HG03469 (cell line): ENCODE data around the gene PLD1.
A peak's percentile ranks its signal among the peaks of the same experiment; 100 is the strongest.
"Not testable (repeated sequence)": the region's sequence is repeated elsewhere in the genome, so short reads cannot be mapped to it uniquely, and the experiment has no call there.

Experiments used
- ATAC-seq: cut with Tn5 transposase; IDR thresholded peaks from one replicate; pipeline ENCODE4 v1.9.1; 2021; ENCODE audit warnings: mild to moderate bottlenecking, moderate library complexity, moderate number of reproducible peaks; ENCODE audit not compliant: unreplicated experiment

The PLD1 gene

DNA sequence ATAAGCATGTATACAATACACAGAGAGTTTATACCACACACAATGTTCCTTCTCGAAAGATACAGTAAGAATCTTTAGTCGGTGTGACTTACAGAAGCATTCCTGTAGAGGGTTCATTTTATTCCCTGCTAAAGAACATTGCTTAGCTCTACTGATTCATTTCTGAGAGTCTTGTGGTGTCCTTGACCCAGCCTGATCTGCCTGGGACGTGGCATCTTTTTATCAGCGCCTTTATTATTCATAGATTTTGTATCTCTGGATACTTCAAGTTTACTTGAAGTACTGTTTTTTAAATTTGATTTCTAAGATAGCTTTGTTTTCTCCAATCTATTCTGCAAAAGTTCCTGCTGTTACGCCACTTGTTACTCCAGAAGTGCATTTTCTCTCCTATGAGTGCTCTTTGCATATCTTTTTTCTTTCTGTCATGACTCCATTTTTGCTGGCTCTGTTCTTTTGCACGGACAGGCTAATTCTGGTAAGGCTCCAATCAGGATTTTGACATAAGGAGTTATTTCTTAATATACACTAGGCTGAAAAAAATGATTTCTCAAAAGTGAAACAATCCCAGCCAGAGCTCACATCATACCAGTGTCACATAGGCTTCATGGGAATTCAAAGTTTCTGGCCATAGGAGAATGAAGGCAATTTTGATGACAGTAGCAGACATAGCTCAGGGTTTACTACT lies 235.6 kb downstream of the PLD1 start:
- no peak for ATAC-seq

DNA sequence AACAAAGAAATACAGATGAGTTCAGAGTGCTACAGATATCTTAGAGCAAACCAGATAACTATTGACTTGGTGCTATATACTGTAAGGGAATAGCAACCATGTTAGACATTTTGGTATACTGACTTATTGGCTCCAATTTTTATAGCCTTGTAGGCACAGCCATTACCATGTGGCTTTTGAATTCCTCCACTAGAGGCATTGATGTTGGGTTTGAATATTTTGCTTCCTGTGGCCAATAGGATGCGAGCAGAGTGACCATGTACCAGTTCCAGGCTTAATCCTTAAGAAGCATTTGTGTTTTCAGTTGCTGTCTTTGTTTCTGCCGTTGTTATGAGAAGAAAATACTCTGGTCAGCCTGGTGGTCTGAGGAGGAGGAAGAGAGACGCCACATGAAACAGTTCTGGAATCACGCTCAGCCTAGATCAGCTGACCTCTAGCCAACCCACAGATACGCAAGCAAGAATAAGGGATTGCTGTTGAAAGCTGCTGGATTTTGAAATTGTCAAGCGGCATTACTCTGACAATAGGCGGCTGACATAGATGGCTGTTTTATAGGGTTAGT lies 240.6 kb downstream of the PLD1 start:
- ATAC-seq: no peak

GRCh38 chr3:171568766-171569165 lies 241.5 kb downstream of the PLD1 start:
- ATAC-seq: no peak

DNA sequence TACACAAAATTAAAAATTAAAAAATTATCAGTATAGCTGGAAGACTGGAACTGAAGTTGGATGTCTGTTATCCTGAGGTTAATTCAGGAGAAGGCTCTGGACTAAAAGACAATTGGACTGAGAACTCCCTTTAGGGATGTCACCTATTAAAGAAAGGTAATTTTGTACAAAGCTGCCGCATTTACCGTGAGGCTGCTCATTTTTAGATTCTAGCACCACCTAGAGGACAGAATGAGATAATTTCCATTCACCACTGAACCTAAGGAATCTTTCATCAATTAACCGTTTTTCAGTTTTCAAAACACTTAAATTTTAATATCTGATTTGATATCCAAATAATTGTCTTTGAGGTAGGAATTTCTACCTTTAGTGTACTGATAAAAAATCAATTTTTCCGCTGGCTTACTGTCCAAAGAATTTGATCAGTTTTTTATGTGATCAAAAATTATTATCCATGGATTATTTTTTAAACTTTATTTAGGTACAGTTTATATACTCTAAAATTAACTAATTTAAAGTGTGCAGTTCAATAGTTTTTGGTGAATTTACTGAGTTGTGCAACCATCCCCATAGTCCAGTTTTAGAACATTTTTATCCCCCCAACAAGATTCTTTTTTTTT lies 243.4 kb downstream of the PLD1 start:
- no peak for ATAC-seq

- ATAC-seq: no peak
These were observed 244.7 kb downstream of the PLD1 start for GRCh38 chr3:171565481-171566058.

DNA sequence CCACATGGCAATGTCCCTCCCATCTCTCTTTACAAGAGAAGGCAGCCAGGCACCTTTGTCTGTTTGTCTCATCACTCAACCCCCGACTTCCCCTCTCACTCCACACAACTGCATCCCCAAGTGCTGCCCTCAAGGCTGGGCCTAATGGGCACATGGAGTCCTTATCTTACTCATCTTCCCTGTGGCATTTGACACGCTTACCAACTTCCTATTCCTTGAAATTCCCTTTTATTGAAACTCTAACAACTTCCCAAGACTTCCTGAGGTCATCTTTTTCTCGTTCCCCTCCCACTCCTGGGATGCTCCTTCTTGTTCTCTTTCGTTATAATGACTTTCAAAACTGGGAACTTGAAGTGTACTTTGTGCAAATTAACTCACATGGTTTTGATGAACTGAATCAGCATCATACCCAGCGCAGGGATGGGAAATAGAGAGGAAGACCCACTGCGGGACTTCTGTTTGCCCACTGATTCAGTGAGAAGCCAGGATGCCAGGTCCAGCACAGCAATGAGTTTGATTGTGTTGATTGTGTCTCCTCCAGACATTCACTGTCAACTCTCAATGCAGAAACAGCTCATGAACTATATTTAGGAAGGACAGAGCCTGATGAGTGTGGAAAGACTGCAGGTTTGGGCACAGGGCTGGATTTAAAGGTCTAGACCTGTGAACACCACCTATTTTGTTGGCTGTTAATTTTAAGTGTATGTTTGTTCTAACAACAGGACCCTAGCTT lies 245.4 kb downstream of the PLD1 start:
- ATAC-seq: no peak

- no peak for ATAC-seq
These were observed 247.0 kb downstream of the PLD1 start for GRCh38 chr3:171563298-171563697.

- not testable (repeated sequence) for ATAC-seq
These were observed 247.8 kb downstream of the PLD1 start for GRCh38 chr3:171562459-171562858.

- ATAC-seq: peak; percentile 50
These were observed 248.5 kb downstream of the PLD1 start for GRCh38 chr3:171561596-171562323.

GRCh38 chr3:171559586-171559985 lies 250.7 kb downstream of the PLD1 start:
- ATAC-seq: no peak

DNA sequence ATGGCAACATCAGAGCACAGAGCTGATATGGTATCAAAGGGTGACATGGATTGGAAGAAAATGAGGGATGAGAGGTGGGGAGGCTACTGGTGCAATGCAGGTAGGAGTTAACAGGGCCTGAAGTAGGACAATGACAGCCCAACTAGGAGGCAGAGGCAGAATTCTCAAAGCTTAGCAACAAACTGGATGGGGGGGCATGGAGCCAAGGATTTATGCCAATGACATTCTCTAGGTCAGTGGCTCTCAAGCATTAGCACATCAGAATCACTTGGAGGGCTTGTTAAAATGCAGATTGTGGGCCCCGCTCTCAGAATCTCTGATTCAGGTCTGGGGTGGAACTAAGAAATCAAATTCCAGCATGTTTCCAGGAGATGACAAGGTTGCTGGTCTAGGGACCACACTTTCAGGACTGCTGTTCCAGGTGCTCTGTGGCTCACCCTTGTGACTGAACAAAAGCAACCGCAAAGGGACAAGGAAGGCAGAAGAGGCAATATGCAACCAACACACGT lies 252.0 kb downstream of the PLD1 start:
- no peak for ATAC-seq

GRCh38 chr3:171557173-171557572 lies 253.1 kb downstream of the PLD1 start:
- ATAC-seq: no peak

DNA sequence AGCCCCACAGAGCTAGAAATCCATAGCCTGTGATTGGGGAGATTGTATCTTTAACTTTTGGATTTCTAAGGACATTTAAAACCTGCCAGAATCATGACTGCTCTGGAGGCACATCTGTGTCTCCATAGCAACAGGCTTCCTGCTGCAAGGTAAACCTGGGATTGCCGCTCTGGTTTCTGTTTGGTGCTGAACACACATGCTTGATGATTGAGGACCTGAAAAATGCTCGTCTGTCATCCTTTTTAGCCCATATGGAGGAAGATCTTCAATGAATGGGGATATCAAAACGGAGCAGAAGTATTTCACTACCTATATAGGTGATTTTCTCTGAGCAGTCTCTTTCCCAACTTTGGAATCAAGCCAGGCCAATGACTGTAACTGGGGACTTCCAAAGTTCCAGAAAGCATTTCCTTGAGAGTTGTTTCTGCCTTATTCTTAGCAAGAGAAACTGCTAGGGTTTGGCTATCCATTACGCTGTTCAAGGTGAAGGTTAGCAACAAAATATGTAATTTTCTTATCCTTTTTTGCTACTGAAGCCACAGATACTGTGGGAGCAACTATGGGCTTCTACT lies 253.6 kb downstream of the PLD1 start:
- ATAC-seq: no peak

DNA sequence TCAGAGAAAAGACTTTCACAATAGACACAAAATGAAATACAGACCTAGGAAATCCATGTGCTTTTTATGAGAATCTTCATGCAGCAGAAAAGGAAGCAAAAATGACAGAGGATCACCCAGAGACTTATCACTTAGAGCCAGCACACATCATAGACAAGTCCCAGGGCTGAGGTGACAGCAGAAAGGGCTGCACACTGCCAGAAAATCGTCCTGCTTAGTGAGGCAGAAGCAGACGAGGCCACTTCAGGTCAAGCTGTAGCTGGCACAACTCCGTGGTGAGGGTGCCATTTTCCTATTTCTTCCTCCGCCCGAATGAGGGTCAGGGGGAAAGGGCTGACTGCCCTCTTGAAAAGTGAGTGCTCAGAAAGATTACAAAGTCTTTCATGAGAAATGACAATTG lies 254.1 kb downstream of the PLD1 start:
- no peak for ATAC-seq

GRCh38 chr3:171553086-171553485 lies 257.2 kb downstream of the PLD1 start:
- no peak for ATAC-seq

- no peak for ATAC-seq
These were observed 257.8 kb downstream of the PLD1 start for GRCh38 chr3:171552531-171552930.

DNA sequence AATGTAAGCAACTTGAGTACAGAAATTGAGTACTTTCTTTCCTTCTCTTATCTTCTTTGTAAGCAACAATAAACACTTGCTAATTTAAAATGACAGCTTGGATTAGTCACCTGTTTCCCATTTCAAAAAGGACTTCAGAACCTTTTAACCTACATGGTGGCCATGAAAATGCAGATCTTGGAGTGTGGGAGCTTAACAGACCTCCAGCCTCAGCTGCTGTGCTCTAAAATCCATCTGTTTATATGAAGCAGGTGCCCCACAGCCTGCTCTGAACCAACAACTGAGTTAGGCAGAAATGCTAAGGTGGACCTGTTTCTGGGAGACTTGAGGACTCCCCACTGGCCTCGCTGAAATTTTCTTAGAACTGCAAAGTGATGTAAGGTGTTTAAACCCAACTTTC lies 259.0 kb downstream of the PLD1 start:
- ATAC-seq: no peak
